Cortex of kidney (tissue), 1 donor: ENCODE data around the gene SNX13.

Source experiments
- DNase-seq: peaks from one replicate; lab custom pipeline; 2025; lab: John Stamatoyannopoulos, UW

Gene SNX13

DNA sequence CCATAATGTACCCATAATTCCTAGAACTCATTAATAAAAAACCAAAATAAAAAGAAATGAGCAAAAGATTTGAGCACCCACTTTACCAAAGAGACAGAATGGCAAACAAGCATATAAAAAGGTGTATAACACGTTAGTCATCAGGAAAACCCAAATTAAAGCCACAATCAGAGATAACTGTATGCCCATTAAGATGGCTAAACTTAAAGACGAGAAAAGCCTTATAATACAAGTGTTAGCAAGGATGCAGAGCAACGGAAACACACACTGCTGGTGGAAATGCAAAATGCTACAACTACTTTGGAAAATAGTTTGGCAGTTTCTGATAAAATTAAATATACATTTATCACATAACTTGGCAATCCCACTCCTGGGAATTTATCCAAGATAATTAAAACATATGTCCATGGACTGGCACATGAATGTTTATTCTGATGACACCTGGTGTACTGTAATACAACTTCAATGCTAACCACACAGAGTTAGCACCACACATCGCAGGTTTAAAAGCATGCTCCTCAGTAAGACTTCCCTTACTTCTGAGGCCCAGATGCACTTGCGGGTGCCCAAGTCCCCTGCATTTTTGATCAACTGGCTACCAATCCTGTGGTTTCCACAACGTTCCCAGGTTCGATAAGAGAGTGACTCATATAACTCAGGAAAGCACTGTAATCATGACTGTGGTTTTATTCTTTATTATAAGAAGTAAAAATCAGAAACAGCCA, 158.6 kb downstream of the SNX13 start:
- DNase-seq, result no peak

DNA sequence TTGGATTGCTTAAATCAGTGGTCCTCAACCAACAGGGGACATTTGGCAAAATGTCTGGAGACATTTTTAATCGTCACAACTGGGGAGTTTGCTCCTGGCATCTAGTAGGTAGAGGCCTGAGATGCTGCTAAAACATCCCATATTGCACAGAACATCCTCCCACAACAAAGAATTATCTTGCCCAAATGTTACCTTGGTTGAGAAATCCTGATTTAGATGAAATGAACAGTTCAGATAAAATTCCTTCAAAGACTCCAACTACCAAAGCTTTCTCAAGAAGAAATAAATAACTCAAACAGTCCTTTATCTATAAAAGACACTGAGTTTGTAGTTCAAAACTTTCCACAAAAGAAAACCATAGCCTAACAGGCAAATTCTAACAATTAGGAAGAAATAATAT, 160.9 kb downstream of the SNX13 start:
- DNase-seq, result no peak

DNA sequence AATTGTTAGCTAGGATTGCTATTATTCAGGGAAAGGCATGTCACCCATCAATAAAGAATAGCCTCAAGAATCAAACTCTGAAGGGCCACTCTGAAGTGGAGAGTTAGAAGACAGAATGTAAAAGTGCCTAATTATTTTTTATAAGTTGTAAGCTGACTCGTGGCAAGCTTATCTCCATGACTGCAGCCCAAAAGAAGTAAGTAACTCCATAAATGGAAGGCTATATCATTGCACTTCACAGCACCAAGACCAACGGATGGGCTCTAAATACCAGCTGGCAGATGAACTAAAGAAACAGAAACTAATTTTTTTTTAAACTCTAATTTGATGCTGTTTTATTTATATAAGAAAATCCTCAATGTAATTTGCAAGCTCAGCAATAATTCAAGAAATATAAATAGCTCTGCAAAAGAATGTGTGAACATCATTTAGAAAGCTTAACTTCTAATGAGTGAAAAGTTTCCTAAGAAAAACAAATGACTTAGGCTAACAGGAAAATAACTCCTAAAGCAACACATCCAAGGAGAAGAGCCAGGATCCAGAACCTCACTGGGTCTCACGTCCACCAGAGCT, 165.5 kb downstream of the SNX13 start:
- no peak for DNase-seq

DNA sequence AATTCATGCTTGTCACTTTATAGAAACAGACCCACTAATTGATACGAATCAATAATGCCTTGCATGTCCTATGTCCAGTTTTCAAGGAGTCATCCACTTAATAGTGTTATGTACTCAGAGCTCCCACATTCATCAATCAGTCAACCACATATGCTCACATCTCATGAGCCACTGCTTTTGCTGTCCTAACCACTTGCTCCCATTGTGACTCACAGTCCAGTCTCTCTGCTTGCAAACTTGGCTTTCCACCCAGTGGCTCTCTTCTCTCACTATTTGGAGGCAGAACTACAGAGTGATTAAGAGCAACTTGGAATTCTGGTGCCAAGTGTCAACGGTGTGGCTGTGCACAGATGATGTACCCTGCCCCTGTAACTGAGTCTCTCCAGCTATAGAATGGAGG, 166.0 kb downstream of the SNX13 start:
- DNase-seq, result no peak

DNA sequence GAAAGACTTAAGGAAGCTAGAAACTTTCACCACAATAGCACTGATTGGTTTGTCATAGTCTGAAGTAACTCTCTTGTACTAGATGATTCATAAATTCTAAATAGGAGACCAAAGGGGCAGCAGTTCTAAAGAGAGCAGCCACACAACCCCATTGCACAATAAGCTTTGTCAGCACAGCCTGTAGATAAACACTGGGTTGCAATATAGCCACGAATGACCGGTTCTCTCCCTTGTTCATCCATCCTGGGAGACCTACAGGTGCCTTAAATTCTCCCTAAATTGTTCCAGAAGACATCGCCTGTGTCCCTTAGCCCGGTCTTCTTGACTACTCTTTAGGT, 167.0 kb downstream of the SNX13 start:
- DNase-seq, result no peak

DNA sequence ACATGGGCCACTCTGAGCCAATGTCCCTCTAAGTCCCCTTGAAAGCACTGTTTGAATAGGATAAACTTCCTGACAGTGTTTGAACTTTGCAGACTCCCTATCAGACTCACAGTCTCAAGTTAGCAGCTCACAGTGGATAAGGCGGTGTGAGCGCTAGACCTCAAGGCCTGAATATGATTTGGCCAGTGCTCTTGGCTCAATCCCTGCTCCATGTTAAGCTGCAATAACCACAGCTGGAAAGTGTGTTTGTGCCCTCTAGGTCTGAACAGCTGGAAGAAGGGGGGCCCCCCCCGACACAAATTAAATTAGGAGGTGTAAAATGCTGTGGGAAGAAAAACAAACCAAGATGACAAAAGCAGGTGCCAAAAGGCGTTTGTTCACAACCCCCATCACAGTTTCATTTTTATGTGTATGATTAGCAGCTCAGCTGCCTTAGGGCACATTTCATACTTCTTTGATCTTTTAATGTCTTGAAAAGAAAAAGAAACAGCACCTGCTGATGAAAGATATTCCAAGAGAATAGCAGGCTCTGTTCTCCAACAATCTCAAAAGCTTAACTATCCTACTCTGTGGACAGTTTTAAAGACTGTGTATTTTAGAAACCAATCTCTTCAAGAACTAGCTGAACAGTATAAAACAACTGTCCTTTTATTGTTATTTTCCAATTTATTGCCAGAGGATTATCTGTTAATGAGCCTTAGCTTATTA, 167.6 kb downstream of the SNX13 start:
- no peak for DNase-seq

DNA sequence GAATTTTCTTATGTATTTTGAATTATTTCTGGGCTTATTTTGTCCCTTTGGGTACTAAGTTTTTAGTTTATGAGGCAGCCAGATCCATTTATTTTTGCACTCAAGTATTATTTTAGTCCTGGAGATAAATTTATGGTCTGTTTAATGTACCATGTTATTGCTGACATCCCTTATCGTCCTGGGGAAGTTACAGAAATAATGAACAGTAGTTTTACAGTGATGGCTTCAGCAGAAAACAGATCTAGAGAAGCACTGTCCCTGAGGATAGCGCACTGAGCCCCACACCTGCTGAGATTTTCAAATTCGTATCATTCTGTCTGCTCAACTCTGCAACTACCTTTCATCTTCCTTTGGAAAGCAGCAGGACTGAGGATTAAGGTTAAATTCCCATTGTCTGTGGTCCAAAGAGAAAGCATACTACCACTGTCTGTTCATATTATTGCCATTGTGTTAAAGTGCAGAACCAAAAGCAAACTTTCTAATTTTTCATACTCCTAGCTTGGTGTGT, 168.3 kb downstream of the SNX13 start:
- DNase-seq, result no peak

DNA sequence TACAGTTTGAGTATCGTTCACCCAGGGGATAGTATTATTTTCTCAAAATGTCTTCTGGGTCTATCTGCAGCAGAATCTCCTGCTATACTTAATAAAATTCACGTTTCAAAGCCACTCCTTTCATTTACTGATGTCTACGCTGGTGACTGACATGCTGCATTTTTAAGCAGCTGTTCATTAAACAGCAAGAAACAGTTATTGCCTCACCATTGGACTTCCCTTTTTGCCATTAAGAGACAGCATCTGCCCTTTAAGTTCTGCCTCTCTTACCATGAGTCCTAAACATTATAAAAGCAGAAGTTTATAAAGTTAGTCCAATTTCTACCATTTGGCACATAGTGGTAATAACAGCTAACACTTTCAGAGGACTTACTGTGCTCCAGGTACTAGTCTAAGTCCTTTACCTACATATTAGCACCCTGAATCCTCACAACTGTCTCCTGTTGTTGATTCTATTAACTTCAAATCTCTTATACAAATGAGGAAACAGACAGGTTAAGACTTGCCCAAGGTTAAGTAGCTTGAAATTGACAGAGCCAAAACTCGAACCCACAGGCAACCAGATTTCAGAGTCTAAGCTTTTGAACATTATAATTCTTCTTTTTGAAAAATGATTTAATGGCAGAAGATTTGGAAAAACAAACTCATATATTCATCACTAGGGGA, 169.5 kb downstream of the SNX13 start:
- no peak for DNase-seq

DNA sequence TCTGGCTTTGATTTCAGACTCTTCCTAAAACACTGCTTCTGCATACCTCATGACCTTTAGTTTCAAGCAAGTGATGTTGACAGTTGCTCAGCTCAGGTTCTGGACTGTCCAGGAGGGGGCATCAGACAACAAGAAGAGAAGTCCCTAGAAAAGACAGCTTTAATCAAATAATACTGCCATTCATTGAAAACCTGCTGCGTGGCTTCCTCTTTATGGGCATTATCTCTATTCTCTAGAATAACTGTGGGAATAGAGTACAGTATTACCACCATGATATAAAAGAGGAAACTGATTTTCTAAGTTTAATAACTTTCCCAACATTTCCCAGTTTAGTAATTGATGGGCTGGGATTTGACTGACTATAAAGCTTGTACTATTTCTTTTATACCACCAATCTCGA, 170.4 kb downstream of the SNX13 start:
- no peak for DNase-seq

DNA sequence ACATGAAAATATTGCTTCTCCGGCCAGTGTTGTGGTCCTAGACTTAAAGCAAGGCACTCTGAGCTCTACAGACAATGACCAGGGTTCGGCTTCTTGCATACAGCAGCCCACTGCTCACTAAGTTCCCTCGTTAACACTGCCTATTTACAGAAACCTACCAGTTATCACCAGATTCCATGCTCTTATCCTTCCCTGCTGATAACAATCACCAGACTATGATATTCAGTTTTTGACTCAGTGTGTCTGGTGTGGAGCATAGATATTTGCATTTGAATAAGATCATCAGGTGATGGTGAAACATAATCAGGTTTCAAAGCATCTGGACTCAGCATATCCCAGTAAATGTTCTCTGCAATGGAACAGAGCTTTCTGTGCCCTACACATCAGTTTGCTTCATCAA, 182.3 kb downstream of the SNX13 start:
- no peak for DNase-seq

DNA sequence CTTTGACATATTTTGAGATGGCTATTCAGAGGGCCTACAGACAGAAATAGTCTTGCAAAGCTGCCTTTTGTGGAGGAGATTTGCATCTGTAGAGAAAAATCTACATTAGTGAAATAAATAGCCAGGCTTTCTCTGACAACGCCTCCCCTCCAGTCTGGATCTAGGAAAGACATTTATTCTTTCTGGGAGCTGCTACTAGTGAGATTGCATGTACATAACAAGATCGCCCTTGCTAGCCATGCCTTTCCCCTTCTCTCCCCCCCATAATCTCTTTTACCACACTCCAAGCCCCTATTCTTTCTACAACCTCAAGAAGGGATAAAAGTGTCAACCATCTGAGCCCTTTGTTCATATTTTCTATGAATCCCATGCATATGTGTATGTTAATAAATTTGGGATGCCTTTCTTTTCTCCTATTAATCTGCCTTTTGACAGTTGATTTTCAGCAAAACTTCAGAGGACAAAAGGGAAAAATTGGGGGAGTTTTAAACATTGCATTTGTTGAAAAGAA, 194.2 kb downstream of the SNX13 start:
- no peak for DNase-seq

DNA sequence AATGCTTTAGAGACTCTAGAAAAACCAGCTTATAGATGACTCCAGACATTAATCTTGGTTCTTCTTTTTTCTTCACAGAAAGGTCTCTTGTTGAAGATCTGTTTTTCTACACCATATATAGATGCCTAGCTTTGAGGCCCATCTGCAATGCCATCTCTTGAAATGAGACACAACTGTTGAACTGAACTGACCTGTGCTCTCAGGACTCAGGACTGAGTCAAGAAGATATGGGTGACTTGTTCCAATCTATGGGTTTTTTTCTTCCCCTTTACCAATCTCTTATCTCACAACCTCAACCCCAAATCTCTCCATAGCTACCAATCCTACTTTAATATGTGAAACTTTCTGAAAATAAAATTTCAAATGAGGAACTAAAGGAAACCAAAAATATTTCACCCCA, 194.7 kb downstream of the SNX13 start:
- DNase-seq, result no peak

DNA sequence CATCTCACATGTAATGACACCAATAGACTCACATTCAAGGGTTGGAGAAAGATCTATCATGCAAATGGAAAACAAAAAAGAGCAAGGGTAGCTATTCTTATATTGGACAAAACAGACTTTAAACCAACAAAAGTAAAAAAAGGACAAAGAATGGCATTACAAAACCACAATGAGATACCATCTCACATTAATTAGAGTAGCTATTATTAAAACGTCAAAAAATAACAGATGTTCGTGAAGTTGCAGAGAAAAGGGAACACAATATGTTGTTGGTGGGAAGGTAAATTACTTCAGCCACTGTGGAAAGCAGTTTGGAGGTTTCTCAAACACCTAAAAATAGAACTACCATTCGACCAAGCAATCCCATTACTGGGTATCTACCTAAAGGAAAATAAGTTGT, 197.0 kb downstream of the SNX13 start:
- no peak for DNase-seq

DNA sequence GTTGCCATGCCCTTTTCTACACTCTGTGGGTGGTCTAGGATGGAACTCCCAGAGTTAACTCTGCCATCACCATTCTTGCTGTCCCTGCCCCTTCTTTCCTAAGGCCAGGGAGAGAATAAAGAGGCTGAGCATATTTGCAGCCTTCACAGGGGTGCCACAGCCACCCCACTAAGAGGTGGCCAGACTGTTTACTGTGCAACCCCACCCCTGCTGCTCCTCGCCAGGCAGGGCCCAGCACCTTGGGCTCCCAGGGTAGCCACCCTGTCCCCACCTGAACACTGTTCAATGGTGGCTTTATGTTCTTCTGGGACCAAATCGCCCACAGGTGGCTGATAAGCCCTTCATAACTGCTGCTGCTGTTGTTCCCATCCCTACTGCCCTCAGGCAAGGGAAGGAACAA, 198.9 kb downstream of the SNX13 start:
- DNase-seq, result no peak
